WERI-Rb-1 (cell line): Measurements from ENCODE around the gene BTBD18.
"Not testable (repeated sequence)": the region's sequence is repeated elsewhere in the genome, so short reads cannot be mapped to it uniquely, and the experiment has no call there.

ENCODE experiments used
- DNase-seq: peaks from one replicate; pipeline ENCODE4 v3.0.0-alpha.2; 2020
- H3K27ac ChIP-seq: fragments of 250-450 bp; sonication (Bioruptor Pico); 2 replicates; pipeline ENCODE4 v1.5.1; 2020; ENCODE audit warnings: mild to moderate bottlenecking, moderate library complexity
- H3K27me3 ChIP-seq: fragments of 250-450 bp; sonication (Bioruptor Pico); 2 replicates; pipeline ENCODE4 v1.5.1; 2021; ENCODE audit warnings: mild to moderate bottlenecking, low read depth, moderate library complexity; ENCODE audit not compliant: insufficient read depth, severe bottlenecking
- H3K36me3 ChIP-seq: fragments of 250-450 bp; sonication (Bioruptor Pico); 2 replicates; pipeline ENCODE4 v1.5.1; 2020; ENCODE audit warnings: mild to moderate bottlenecking, moderate library complexity
- H3K4me3 ChIP-seq: 2 replicates; pipeline ENCODE4 v1.5.1; 2011; ENCODE audit warnings: low read depth, mild to moderate bottlenecking, control low read depth, low read length
- H3K9me3 ChIP-seq: fragments of 250-450 bp; sonication (Bioruptor Pico); 2 replicates; pipeline ENCODE4 v1.5.1; 2021; ENCODE audit warnings: mild to moderate bottlenecking, moderate library complexity; ENCODE audit not compliant: severe bottlenecking
- CTCF ChIP-seq: IDR thresholded peaks from 2 replicates; pipeline ENCODE4 v1.5.1; 2011; ENCODE audit warnings: low read depth, mild to moderate bottlenecking, control low read depth, inconsistent platforms, low read length

Gene BTBD18

GRCh38 chr11:57727185-57727584 lies 24.4 kb downstream of the BTBD18 start:
- H3K4me3 ChIP-seq = no peak overlapping the region
- H3K9me3 ChIP-seq = no peaks in the 10 kb centered on the region
- DNase-seq = no peak
- no peaks in the 10 kb centered on the region for H3K27me3 ChIP-seq
- H3K36me3 ChIP-seq = peaks cover 24% of the 10 kb centered on the region
- H3K27ac ChIP-seq = no peak overlapping the region
- no peak for TF ChIP-seq CTCF

GRCh38 chr11:57716726-57717125 lies 34.9 kb downstream of the BTBD18 start:
- not testable (repeated sequence) for H3K27me3 ChIP-seq, H3K4me3 ChIP-seq
- H3K36me3 ChIP-seq = peaks cover 33% of the 10 kb centered on the region

GRCh38 chr11:57713835-57714234 lies 37.8 kb downstream of the BTBD18 start:
- no peak for TF ChIP-seq CTCF
- Histone ChIP-seq H3K27ac (no peak overlapping the region), H3K27me3 (no peaks in the 10 kb centered on the region), H3K4me3 (peak overlapping the region; percentile 79; the same call in 1 of the 2 replicates), H3K9me3 (no peaks in the 10 kb centered on the region), H3K36me3 (peaks cover 32% of the 10 kb centered on the region)
- DNase-seq = no peak

More at GRCh38 chr11:57716726-57717125, 34.9 kb downstream of the BTBD18 start:
- not testable (repeated sequence) for H3K27ac ChIP-seq, H3K9me3 ChIP-seq, DNase-seq

GRCh38 chr11:57712256-57713150 lies 39.1 kb downstream of the BTBD18 start, which contains the start of gene TMX2:
Gene TMX2 (plus strand): TSS chr11:57712593. CDS start chr11:57712619, 26 bp downstream.
- no peak for TF ChIP-seq CTCF

GRCh38 chr11:57711414-57712255 lies 40.0 kb downstream of the BTBD18 start, which contains the start of gene MED19:
Gene MED19 (minus strand): TSS chr11:57712215. CDS start chr11:57712179, 36 bp downstream.
- no peak for TF ChIP-seq CTCF
- no peaks in the 10 kb centered on the region for H3K27me3 ChIP-seq

More at GRCh38 chr11:57712256-57713150, 39.1 kb downstream of the BTBD18 start, which contains the start of gene TMX2:
- no peaks in the 10 kb centered on the region for H3K9me3 ChIP-seq
- H3K27ac ChIP-seq = peak within 1 kb of the TSS; percentile 88
- peak; percentile 93 for DNase-seq
- peak within 1 kb of the TSS; percentile 79 for H3K4me3 ChIP-seq
- no peaks in the 10 kb centered on the region for H3K27me3 ChIP-seq
- H3K36me3 ChIP-seq = peaks cover 37% of the 10 kb centered on the region

More at GRCh38 chr11:57711414-57712255, 40.0 kb downstream of the BTBD18 start, which contains the start of gene MED19:
- Histone ChIP-seq H3K9me3 (no peaks in the 10 kb centered on the region), H3K27ac (peak within 1 kb of the TSS; percentile 88), H3K4me3 (peak within 1 kb of the TSS; percentile 79), H3K36me3 (peaks cover 39% of the 10 kb centered on the region)
- DNase-seq = peak; percentile 88
